Karpas-422 (cell line): ENCODE results near the gene MCU. TPM values are rescaled to one million over a fixed set of nuclear protein-coding genes. Genes with fewer than 3 reads are reported as not detected.
"Not testable (repeated sequence)": the region's sequence is repeated elsewhere in the genome, so short reads cannot be mapped to it uniquely, and the experiment has no call there.

Source experiments
- DNase-seq: peaks from one replicate; pipeline ENCODE4 v3.0.0-alpha.2; 2015
- H2AFZ ChIP-seq: fragments of 200-600 bp; sonication (generic); 2 replicates; pipeline ENCODE4 v1.6.1; 2014; ENCODE audit warnings: antibody characterized with exemption, low read length, mixed read lengths
- H3K27ac ChIP-seq: fragments of 200-600 bp; sonication (generic); 2 replicates; pipeline ENCODE4 v1.5.1; 2014; ENCODE audit warnings: mild to moderate bottlenecking, low read length, moderate library complexity
- H3K27me3 ChIP-seq: fragments of 200-600 bp; sonication (generic); 2 replicates; pipeline ENCODE4 v1.6.1; 2014; ENCODE audit warnings: low read length, mixed read lengths
- H3K36me3 ChIP-seq: fragments of 200-600 bp; sonication (generic); 2 replicates; pipeline ENCODE4 v1.6.1; 2014; ENCODE audit warnings: low read length, mixed read lengths; ENCODE audit not compliant: insufficient read depth
- H3K4me1 ChIP-seq: fragments of 200-600 bp; sonication (generic); 2 replicates; pipeline ENCODE4 v1.6.1; 2014; ENCODE audit warnings: mild to moderate bottlenecking, low read length, mixed read lengths
- H3K4me2 ChIP-seq: fragments of 200-600 bp; sonication (generic); 2 replicates; pipeline ENCODE4 v1.6.1; 2014; ENCODE audit warnings: low read length, low read depth, mild to moderate bottlenecking; ENCODE audit not compliant: poor library complexity, severe bottlenecking
- H3K4me3 ChIP-seq: fragments of 200-600 bp; sonication (generic); 2 replicates; pipeline ENCODE4 v1.5.1; 2014; ENCODE audit warnings: mild to moderate bottlenecking, antibody characterized with exemption, low read length, mixed read lengths
- H3K79me2 ChIP-seq: fragments of 200-600 bp; sonication (generic); 2 replicates; pipeline ENCODE4 v1.6.1; 2014; ENCODE audit warnings: mild to moderate bottlenecking, low read length, mixed read lengths
- H3K9ac ChIP-seq: fragments of 200-600 bp; sonication (generic); 2 replicates; pipeline ENCODE4 v1.6.0; 2014; ENCODE audit warnings: low read length
- H3K9me2 ChIP-seq: fragments of 200-600 bp; sonication (generic), shearing (Covaris generic); replicated peaks from 2 replicates; pipeline ENCODE4 v1.6.0; 2014; ENCODE audit warnings: mild to moderate bottlenecking, low read length, moderate library complexity; ENCODE audit not compliant: insufficient read depth
- H3K9me3 ChIP-seq: fragments of 300-700, 200-600 bp; sonication (generic); 2 replicates; pipeline ENCODE4 v1.6.1; 2014; ENCODE audit warnings: low read length, mixed read lengths
- H4K20me1 ChIP-seq: fragments of 200-600 bp; sonication (generic); 2 replicates; pipeline ENCODE4 v1.6.1; 2014; ENCODE audit warnings: mild to moderate bottlenecking, antibody characterized with exemption, low read length, low read depth; ENCODE audit not compliant: insufficient read depth
- total RNA-seq: library from RNA; depleted of rRNA; stranded (reverse); fragments of >200 nt; shearing (Covaris generic); gene quantifications from 2 replicates; pipeline ENCODE4 v1.2.3, GENCODE V29; 2014; ENCODE audit warnings: low replicate concordance

Gene MCU
- total RNA-seq, 1 experiment from 2014 or later = 41.3 TPM

DNA sequence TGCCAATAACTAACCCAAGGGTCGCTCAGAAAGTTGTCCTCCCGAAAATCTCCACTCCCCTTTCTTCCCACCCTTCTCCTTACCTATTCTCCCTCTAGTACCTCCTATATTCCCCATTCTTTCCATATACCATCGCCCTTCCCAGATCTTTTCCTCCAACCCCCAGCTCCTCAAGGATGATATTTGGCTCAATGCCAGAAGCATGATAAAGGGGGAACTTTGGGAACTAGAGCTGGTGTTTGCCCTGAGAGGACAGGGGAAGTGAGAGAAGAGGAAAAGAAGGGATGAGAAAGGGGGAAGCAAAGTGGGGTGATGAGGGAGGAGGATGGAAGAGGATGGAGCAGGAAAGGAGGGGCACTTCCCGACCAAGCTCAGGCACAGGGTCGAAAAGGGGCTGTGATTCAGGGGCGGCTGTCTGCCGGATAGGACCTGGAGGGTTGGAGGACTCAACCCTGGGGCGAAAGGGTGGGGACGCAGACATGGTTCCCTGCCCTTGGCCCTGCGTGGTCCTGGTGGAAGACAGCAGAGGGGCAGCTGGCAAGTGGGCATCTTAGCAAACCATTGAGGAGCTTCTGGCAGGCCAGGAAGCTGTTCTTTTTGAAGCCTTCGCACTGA, 203.4 kb downstream of the MCU start:
- no peak overlapping the region for H3K4me3 ChIP-seq
- H3K79me2 ChIP-seq = no peaks in the 10 kb centered on the region
- H3K9me2 ChIP-seq = no peaks in the 10 kb centered on the region
- H3K9ac ChIP-seq = no peak overlapping the region
- H3K4me1 ChIP-seq = no peaks in the 10 kb centered on the region
- H4K20me1 ChIP-seq = no peaks in the 10 kb centered on the region
- no peaks in the 10 kb centered on the region for H3K36me3 ChIP-seq
- H3K27ac ChIP-seq = no peak overlapping the region
- no peak overlapping the region for H2AFZ ChIP-seq
- DNase-seq = no peak
- H3K27me3 ChIP-seq = no peaks in the 10 kb centered on the region
- H3K9me3 ChIP-seq = no peaks in the 10 kb centered on the region
- H3K4me2 ChIP-seq = no peak overlapping the region

DNA sequence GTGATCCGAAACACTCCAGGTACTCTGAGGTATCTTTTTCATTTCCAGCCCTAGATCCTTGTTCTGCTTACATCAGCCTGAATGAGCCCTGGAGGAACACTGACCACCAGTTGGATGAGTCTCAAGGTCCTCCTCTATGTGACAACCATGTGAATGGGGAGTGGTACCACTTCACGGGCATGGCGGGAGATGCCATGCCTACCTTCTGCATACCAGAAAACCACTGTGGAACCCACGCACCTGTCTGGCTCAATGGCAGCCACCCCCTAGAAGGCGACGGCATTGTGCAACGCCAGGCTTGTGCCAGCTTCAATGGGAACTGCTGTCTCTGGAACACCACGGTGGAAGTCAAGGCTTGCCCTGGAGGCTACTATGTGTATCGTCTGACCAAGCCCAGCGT, 206.7 kb downstream of the MCU start:
- Histone ChIP-seq H3K9me2 (no peaks in the 10 kb centered on the region), H3K4me1 (no peaks in the 10 kb centered on the region), H3K9me3 (no peaks in the 10 kb centered on the region), H3K27ac (no peak overlapping the region), H4K20me1 (no peaks in the 10 kb centered on the region), H3K4me3 (no peak overlapping the region), H3K36me3 (no peaks in the 10 kb centered on the region), H3K9ac (no peak overlapping the region), H3K27me3 (no peaks in the 10 kb centered on the region), H2AFZ (no peak overlapping the region), H3K4me2 (no peak overlapping the region), H3K79me2 (no peaks in the 10 kb centered on the region)
- no peak for DNase-seq

GRCh38 chr10:72899545-72899944, 207.6 kb downstream of the MCU start:
- no peaks in the 10 kb centered on the region for H3K36me3 ChIP-seq
- H3K4me1 ChIP-seq = peaks cover 1% of the 10 kb centered on the region; the same call in 1 of the 2 replicates
- no peak overlapping the region for H3K9ac ChIP-seq
- DNase-seq = no peak
- H3K79me2 ChIP-seq = no peaks in the 10 kb centered on the region
- H3K27ac ChIP-seq = no peak overlapping the region
- H4K20me1 ChIP-seq = no peaks in the 10 kb centered on the region
- no peak overlapping the region for H3K4me3 ChIP-seq
- no peak overlapping the region for H2AFZ ChIP-seq
- H3K9me3 ChIP-seq = no peaks in the 10 kb centered on the region
- no peaks in the 10 kb centered on the region for H3K27me3 ChIP-seq
- no peak overlapping the region for H3K4me2 ChIP-seq
- no peaks in the 10 kb centered on the region for H3K9me2 ChIP-seq

DNA sequence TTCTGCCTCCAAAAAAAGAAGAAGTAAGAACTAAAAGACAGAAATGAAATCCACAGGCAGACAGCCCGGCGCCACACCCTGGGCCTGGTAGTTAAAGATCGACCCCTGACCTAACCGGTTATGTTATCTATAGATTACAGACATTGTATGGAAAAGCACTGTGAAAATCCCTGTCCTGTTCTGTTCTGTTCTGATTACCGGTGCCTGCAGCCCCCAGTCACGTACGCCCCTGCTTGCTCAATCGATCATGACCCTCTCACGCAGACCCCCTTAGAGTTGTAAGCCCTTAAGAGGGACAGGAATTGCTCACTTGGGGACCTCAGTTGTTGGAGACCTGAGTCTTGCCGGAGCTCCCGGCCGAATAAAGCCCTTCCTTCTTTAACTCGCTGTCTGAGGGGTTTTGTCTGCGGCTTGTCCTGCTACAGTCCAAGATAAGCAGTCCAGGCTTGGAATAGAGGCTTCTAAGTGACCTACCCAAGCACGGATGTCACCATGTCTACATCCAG, 212.1 kb downstream of the MCU start:
- not testable (repeated sequence) for H4K20me1 ChIP-seq, H3K79me2 ChIP-seq, H3K4me3 ChIP-seq, H3K9ac ChIP-seq, H3K36me3 ChIP-seq, H2AFZ ChIP-seq, H3K27me3 ChIP-seq, H3K9me2 ChIP-seq, H3K4me2 ChIP-seq, DNase-seq, H3K9me3 ChIP-seq, H3K27ac ChIP-seq
- H3K4me1 ChIP-seq = peaks cover 11% of the 10 kb centered on the region

GRCh38 chr10:72904806-72905205, 212.9 kb downstream of the MCU start:
- DNase-seq = peak; percentile 54
- H3K4me2 ChIP-seq = no peak overlapping the region
- no peak overlapping the region for H3K4me3 ChIP-seq
- peaks cover 11% of the 10 kb centered on the region for H3K4me1 ChIP-seq
- peak overlapping the region; percentile 53; the same call in 1 of the 2 replicates for H2AFZ ChIP-seq
- no peaks in the 10 kb centered on the region for H3K36me3 ChIP-seq
- H3K9me3 ChIP-seq = no peaks in the 10 kb centered on the region
- H3K79me2 ChIP-seq = no peaks in the 10 kb centered on the region
- no peaks in the 10 kb centered on the region for H3K9me2 ChIP-seq
- no peak overlapping the region for H3K9ac ChIP-seq
- no peaks in the 10 kb centered on the region for H4K20me1 ChIP-seq
- H3K27me3 ChIP-seq = no peaks in the 10 kb centered on the region
- no peak overlapping the region for H3K27ac ChIP-seq

DNA sequence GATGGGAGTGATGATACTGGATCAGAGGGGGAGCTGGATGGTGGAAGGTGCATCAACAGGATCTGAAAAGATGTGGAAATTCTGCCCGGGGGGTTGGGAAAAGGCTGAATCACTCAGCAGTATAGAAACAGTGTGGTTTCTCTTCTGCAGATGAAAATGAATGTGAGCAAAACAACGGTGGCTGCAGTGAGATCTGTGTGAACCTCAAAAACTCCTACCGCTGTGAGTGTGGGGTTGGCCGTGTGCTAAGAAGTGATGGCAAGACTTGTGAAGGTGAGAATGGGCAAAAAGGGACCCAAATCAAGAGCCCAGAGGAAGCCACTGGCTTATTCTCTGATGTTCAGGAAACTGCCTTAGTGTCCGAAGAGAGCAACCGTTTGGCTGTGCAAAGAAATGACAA, 214.5 kb downstream of the MCU start:
- Histone ChIP-seq H3K36me3 (no peaks in the 10 kb centered on the region), H4K20me1 (no peaks in the 10 kb centered on the region), H3K9me2 (no peaks in the 10 kb centered on the region), H3K9me3 (no peaks in the 10 kb centered on the region), H3K4me2 (no peak overlapping the region), H3K9ac (no peak overlapping the region), H3K27ac (no peak overlapping the region), H3K27me3 (no peaks in the 10 kb centered on the region), H3K79me2 (no peaks in the 10 kb centered on the region), H3K4me3 (no peak overlapping the region), H2AFZ (no peak overlapping the region), H3K4me1 (peaks cover 11% of the 10 kb centered on the region)
- DNase-seq = no peak

DNA sequence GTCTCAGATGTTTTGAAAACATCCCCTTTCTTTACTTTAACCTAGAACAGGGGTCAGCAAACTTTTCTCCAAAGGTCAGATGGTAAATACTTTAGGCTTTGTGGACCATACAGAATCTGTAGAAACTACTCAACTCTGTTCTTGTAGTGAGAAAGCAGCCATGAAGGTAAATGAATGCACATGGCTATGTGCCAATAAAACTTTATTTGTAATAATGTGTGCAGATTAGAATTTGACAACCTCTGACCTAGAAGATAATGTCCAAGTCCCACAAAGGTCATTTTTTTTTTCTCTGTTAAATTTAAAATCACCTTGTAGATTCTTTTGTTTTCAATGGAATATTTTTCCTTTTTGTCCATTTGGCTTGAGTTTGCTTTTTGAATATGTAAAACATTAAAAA, 218.8 kb downstream of the MCU start:
- Histone ChIP-seq H2AFZ (peak overlapping the region; percentile 54; the same call in 1 of the 2 replicates), H4K20me1 (no peaks in the 10 kb centered on the region), H3K27me3 (no peaks in the 10 kb centered on the region), H3K9me3 (no peaks in the 10 kb centered on the region), H3K36me3 (no peaks in the 10 kb centered on the region), H3K4me3 (no peak overlapping the region), H3K4me2 (no peak overlapping the region), H3K9me2 (no peaks in the 10 kb centered on the region), H3K9ac (no peak overlapping the region), H3K27ac (no peak overlapping the region), H3K4me1 (no peaks in the 10 kb centered on the region), H3K79me2 (no peaks in the 10 kb centered on the region)
- no peak for DNase-seq

- Histone ChIP-seq H3K9me3 (no peaks in the 10 kb centered on the region), H3K36me3 (no peaks in the 10 kb centered on the region), H3K27ac (no peak overlapping the region), H3K9ac (no peak overlapping the region), H3K27me3 (no peaks in the 10 kb centered on the region), H3K79me2 (no peaks in the 10 kb centered on the region), H2AFZ (peak overlapping the region; percentile 79; the same call in 1 of the 2 replicates), H3K9me2 (no peaks in the 10 kb centered on the region), H4K20me1 (no peaks in the 10 kb centered on the region), H3K4me1 (peaks cover 4% of the 10 kb centered on the region), H3K4me2 (no peak overlapping the region), H3K4me3 (no peak overlapping the region)
- no peak for DNase-seq
Observed at GRCh38 chr10:72911758-72912157, 219.8 kb downstream of the MCU start.
